Naive B cell (primary cell): Measurements from ENCODE around the gene PHACTR3. TPM values are rescaled to one million over a fixed set of nuclear protein-coding genes. Genes with fewer than 3 reads are reported as not detected.

Source experiments
- ATAC-seq, 2 donors: fragments of 150-1000 bp; cut with Tn5 transposase; 2 replicates each; pipeline ENCODE4 v1.10.0; 2021; ENCODE audit warnings: low read depth in 2 of 2, mild to moderate bottlenecking in 2 of 2, moderate library complexity in 2 of 2
- DNase-seq: peaks from one replicate; pipeline ENCODE4 v3.0.0; 2022
- H3K27ac Mint-ChIP-seq, 6 donors: one replicate each; pipeline ENCODE4 v1.8.0; 2020 to 2022; ENCODE audit warnings: mild to moderate bottlenecking in 6 of 6, mixed read lengths in 6 of 6, moderate library complexity in 5 of 6, inconsistent platforms in 2 of 6
- H3K27me3 Mint-ChIP-seq, 3 donors: one replicate each; pipeline ENCODE4 v1.8.0; 2021 to 2022; ENCODE audit warnings: mixed read lengths in 3 of 3, mild to moderate bottlenecking in 1 of 3
- H3K36me3 Mint-ChIP-seq, 2 donors: one replicate each; pipeline ENCODE4 v1.8.0; 2020 to 2022; ENCODE audit warnings: mixed read lengths in 2 of 2, inconsistent platforms in 1 of 2, mild to moderate bottlenecking in 1 of 2
- H3K4me1 Mint-ChIP-seq, 3 donors: one replicate each; pipeline ENCODE4 v1.8.0; 2020 to 2022; ENCODE audit warnings: mixed read lengths in 3 of 3, inconsistent platforms in 1 of 3, mild to moderate bottlenecking in 1 of 3, moderate library complexity in 1 of 3
- H3K4me3 Mint-ChIP-seq, 8 donors: one replicate each; pipeline ENCODE4 v1.8.0; 2020 to 2022; ENCODE audit warnings: mild to moderate bottlenecking in 8 of 8, mixed read lengths in 8 of 8, moderate library complexity in 8 of 8, inconsistent platforms in 2 of 8
- H3K9me3 Mint-ChIP-seq, 7 donors: one replicate each; pipeline ENCODE4 v1.8.0; 2020 to 2022; ENCODE audit warnings: mixed read lengths in 7 of 7, mild to moderate bottlenecking in 5 of 7, inconsistent platforms in 2 of 7, moderate library complexity in 1 of 7
- polyA plus RNA-seq, 6 donors: library from polyadenylated mRNA; unstranded; fragments of 300-500 nt; fragmentation: Illumina TruSeq; gene quantifications; one replicate each; pipeline ENCODE4 v1.2.3, GENCODE V29; 2021; ENCODE audit warnings: low read depth in 6 of 6

The PHACTR3 gene
- polyA plus RNA-seq, 6 donors from 2014 or later: not detected

DNA sequence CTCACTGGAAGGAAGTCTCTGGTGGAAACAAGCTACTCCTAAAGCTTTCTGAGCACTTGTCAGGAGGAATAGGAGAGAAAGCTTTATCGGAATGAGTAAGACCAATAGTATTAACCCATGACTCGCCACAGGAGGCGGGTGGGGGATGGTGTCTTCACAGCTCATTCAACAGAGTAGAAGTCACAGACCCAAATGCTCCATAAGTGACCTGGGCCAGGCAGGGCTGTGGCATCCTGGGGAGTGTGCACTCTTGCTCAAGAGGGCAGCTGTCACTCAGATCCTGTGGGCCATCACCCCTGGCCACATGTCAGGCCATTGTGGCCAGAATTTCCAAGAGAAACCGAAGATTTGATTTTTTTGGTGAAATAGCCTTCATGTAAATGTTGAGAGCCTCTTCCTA is 213.1 kb downstream of the PHACTR3 start:
- Mint-ChIP-seq H3K4me1 (no peaks in the 10 kb centered on the region), H3K36me3 (no peaks in the 10 kb centered on the region), H3K27me3 (peaks cover 4 to 24% (median 21%) of the 10 kb centered on the region in 3 donors), H3K9me3 (peaks cover 0 to 8% (median 0%) of the 10 kb centered on the region in 7 donors), H3K27ac (no peak overlapping the region), H3K4me3 (no peak overlapping the region)
- ATAC-seq (no peak), DNase-seq (no peak)

DNA sequence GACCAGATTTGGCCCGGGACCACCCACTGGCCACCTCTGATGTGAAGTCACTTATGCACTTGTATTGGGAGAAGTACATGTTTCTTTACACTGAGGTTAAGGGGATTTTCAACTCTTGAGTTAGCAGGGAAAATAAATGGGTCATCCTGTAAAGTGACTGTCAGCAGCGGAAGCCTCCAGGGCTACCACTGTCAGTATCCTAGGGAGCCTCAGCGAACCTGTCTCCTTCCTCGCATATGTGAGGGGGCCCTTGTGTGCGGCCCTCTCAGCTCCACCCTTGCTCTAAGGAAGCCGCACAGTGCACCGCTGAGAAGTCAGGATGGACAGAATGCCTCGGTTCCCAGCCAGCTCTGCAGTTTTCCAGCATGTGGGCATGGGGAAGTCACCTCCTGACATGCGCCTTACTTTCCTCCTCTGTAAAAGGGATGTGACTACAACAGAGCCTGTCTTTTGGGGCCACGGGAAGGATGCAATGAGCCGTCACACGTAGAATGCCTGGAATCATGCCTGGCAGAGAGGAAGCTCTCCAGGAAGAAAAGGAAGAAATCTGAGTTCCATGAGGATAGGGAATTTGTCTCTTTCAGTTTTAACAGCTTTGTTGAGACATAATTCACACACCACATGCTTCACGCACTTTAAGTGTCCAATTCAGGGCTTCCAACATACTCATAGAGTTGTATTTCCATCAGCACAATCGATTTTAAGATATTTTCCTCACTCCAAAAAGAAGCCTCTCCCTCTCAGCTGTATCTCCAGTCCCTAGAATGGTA is 213.7 kb downstream of the PHACTR3 start:
- DNase-seq (no peak), ATAC-seq (no peak)
- Mint-ChIP-seq H3K4me3 (no peak overlapping the region), H3K27ac (no peak overlapping the region), H3K9me3 (peaks cover 0 to 8% (median under 1%) of the 10 kb centered on the region in 7 donors), H3K4me1 (no peaks in the 10 kb centered on the region), H3K27me3 (peaks cover 4 to 24% (median 21%) of the 10 kb centered on the region in 3 donors), H3K36me3 (no peaks in the 10 kb centered on the region)

DNA sequence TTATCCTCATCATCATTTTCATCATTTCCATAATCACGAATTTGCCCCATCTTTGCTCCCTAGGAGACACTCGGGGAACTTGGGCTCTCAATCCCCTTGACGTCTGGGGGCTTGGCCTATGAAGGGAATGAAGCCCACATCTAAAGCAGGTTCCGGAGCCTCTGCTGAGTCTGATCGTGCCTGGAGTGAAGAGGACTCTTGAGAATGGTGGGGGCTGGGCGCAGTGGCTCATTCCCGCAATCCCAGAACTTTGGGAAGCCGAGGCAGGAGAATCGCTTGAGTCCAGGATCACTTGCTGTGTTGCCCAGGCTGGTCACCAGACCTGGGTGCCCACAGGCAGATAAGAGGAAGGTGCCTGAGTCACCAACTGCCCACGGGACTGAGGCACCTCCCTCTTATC is 214.6 kb downstream of the PHACTR3 start:
- Mint-ChIP-seq H3K36me3 (no peaks in the 10 kb centered on the region), H3K4me1 (no peaks in the 10 kb centered on the region), H3K27me3 (peaks cover 4 to 22% (median 21%) of the 10 kb centered on the region in 3 donors), H3K4me3 (no peak overlapping the region), H3K9me3 (peaks cover 0 to 8% (median 3%) of the 10 kb centered on the region in 7 donors), H3K27ac (no peak overlapping the region)
- ATAC-seq (no peak), DNase-seq (no peak)

DNA sequence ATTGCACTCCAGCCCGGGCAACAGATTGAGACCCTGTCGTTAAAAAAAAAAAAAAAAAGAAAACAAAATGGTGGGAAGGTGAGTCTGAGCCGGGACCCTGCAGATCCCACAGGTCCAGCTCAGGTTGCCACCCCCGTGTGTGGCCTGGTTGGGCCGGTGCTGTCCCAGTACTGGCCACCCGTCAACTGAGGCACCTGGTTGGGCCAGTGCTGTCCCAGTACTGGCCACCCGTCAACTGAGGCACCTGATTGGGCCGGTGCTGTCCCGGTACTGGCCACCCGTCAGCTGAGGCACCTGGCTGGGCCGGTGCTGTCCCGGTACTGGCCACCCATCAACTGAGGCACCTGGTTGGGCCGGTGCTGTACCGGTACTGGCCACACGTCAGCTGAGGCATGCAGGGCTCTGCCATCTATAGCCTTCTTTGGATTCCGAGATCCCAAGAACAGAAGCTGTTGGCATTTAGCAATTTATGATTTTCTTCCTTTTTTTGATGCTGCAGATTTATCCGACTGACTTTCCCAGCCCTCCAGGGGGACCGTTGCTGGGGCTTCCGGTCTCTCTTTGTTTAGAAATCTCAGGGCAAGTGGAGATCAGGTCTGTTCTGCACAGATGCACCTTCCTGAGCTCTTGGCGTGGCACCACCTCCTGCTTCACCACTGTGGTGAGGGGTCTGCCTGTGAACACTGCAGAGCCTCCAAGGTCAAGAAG is 215.3 kb downstream of the PHACTR3 start:
- Mint-ChIP-seq H3K27me3 (peaks cover 4 to 21% (median 19%) of the 10 kb centered on the region in 3 donors), H3K4me1 (no peaks in the 10 kb centered on the region), H3K36me3 (no peaks in the 10 kb centered on the region), H3K9me3 (peaks cover 0 to 8% (median 3%) of the 10 kb centered on the region in 7 donors), H3K27ac (no peak overlapping the region), H3K4me3 (no peak overlapping the region)
- DNase-seq: no peak
- no peak for ATAC-seq

DNA sequence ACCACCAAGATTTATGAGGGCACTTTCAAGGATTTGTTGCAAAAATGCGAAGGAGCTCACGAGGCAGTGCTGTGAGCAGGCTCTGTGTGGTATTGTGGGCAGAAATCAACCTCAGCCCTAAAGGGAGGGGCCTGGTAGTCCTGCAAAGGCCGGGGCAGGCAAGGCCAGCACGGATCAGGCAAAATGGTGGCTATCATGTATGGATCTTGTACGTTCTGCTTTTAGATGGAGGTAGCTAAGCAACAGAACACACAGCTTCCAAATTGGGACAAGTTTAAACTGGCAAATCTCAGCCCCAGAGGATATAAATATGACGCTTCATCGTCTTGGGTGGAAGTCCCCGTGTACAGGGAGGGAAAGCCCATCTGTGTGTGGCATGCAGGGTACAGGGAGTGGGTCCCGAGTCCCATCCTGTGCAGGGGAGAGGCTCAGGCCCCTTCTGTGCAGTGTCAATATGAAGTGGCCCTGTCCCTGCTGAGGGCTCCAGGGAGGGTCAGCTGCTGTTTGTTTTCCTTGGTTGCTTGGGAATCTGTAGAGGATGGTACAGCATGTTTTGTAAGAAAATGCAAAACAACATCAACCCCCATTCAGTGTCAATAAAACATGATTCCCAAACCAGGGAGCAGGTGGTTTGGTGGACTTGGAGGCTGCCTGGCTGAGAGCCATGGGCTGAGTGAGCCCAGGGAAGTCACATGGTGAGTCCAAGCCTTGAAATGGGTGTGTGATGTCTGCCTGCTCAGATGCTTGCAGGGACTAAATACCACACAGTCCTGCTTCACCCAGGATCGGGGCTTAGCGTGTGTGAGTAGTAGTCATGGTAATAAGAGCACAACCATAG is 216.1 kb downstream of the PHACTR3 start:
- ATAC-seq (no peak), DNase-seq (no peak)
- H3K27me3 Mint-ChIP-seq: peaks cover 4 to 22% (median 21%) of the 10 kb centered on the region in 3 donors
- H3K9me3 Mint-ChIP-seq: peaks cover 0 to 8% (median 3%) of the 10 kb centered on the region in 7 donors
- no peaks in the 10 kb centered on the region for H3K36me3 Mint-ChIP-seq
- no peak overlapping the region for H3K27ac Mint-ChIP-seq
- no peak overlapping the region for H3K4me3 Mint-ChIP-seq
- no peaks in the 10 kb centered on the region for H3K4me1 Mint-ChIP-seq

DNA sequence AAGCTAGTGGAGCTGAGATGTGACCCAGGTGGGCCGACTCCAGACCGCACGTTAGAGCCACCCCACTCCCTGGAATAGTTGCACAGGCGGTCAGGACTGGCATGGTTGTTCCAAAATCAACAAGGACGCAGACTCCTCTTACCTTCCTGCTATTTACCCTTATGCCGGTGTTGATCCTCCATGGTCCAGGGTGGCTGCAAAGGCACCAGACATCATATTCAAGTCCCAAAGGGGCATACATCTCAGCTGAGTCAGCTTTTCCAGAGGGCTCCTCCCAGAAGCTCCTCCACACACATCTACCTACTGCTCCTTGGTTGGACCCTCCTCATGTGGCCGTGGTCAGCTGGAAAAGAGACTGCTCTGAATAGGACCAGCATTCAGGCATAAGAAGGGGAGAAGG is 216.9 kb downstream of the PHACTR3 start:
- Mint-ChIP-seq H3K4me3 (no peak overlapping the region), H3K27me3 (peaks cover 4 to 27% (median 22%) of the 10 kb centered on the region in 3 donors), H3K9me3 (peaks cover 0 to 8% (median 3%) of the 10 kb centered on the region in 7 donors), H3K4me1 (no peaks in the 10 kb centered on the region), H3K36me3 (no peaks in the 10 kb centered on the region), H3K27ac (no peak overlapping the region)
- ATAC-seq (no peak), DNase-seq (no peak)

DNA sequence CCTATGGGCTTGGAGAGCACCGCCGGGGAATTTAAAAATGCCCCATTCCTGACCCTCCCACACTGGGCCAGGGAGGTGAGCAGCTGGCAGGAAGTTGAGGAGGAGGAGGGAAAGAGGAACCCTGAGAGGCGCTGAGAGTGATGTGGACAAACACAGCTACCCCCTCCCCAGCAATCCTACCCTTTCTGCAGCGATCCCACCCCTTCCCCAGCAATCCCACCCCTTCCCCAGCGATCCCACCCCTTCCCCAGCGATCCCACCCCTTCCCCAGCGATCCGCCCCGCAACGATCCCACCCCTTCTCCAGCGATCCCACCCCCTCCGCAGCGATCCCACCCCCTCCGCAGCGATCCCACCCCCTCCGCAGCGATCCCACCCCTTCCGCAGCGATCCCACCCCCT is 217.4 kb downstream of the PHACTR3 start:
- no peak for DNase-seq
- peaks cover 4 to 28% (median 27%) of the 10 kb centered on the region in 3 donors for H3K27me3 Mint-ChIP-seq
- no peaks in the 10 kb centered on the region for H3K4me1 Mint-ChIP-seq

DNA sequence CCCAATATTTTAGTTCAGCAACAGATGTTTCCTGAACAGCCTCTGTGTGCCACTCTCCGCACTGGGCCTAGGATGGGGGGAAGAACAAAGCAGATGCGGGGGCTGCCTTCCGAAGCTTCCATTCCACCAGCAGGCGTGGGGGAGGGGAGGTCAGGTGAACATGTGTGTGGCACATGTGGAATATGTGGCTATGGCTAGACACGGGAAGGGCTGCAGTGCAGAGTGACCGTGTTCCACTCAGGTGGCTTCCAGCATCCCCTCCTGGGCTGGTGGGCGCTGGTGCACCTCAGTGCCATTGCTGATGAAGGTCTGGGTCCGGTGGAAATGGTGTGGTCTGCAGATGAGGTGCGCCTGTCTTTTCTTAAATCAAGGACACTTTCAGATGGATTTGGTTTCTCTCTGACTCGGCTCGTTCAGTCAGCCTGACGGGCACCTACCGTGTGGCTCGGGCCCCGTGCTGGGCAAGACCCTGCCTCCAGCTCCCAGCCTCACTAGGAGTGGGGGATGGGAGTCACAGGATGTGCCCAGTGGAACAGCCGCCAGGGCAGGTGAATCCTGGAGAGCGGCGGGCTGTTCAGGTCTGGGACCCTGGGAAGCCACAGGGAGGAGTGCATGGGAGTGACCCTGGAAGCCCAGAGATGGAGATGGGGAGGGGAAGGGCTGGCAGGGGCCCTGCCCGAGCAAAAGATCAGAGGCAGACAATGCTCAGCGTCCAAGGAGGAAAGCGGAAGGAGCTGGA is 218.1 kb downstream of the PHACTR3 start:
- Mint-ChIP-seq H3K27ac (no peak overlapping the region), H3K4me1 (no peaks in the 10 kb centered on the region), H3K27me3 (peaks cover 4 to 30% (median 27%) of the 10 kb centered on the region in 3 donors), H3K4me3 (no peak overlapping the region), H3K36me3 (no peaks in the 10 kb centered on the region), H3K9me3 (peaks cover 0 to 8% (median 3%) of the 10 kb centered on the region in 7 donors)
- DNase-seq (no peak), ATAC-seq (no peak)

More for the DNA sequence above, 217.4 kb downstream of the PHACTR3 start:
- no peak for ATAC-seq
- H3K27ac Mint-ChIP-seq: no peak overlapping the region
- peaks cover 0 to 8% (median 3%) of the 10 kb centered on the region in 7 donors for H3K9me3 Mint-ChIP-seq
- no peaks in the 10 kb centered on the region for H3K36me3 Mint-ChIP-seq
- no peak overlapping the region for H3K4me3 Mint-ChIP-seq

DNA sequence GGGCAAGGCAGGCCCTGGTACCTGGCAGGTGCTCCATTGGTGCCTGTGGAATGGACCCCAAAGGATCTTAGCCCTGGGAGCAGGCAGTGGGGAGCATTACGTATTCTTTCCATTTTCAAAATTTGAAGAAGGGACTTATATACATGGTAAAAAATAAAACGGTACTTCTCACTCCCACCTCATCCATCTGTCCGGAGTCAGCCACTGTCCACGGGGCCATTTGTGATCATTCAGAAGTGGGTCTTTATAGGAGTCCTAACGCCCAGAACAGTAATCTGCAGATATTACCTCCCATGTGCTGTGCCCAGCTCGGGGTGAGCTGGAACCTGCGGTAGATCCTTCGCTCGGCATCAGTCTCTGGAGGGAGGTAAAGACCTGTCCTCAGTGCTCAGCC is 218.7 kb downstream of the PHACTR3 start:
- Mint-ChIP-seq H3K27me3 (peaks cover 4 to 30% (median 26%) of the 10 kb centered on the region in 3 donors), H3K4me3 (no peak overlapping the region), H3K9me3 (peaks cover 0 to 8% (median 3%) of the 10 kb centered on the region in 7 donors), H3K4me1 (no peaks in the 10 kb centered on the region), H3K36me3 (no peaks in the 10 kb centered on the region), H3K27ac (no peak overlapping the region)
- ATAC-seq (no peak), DNase-seq (no peak)

DNA sequence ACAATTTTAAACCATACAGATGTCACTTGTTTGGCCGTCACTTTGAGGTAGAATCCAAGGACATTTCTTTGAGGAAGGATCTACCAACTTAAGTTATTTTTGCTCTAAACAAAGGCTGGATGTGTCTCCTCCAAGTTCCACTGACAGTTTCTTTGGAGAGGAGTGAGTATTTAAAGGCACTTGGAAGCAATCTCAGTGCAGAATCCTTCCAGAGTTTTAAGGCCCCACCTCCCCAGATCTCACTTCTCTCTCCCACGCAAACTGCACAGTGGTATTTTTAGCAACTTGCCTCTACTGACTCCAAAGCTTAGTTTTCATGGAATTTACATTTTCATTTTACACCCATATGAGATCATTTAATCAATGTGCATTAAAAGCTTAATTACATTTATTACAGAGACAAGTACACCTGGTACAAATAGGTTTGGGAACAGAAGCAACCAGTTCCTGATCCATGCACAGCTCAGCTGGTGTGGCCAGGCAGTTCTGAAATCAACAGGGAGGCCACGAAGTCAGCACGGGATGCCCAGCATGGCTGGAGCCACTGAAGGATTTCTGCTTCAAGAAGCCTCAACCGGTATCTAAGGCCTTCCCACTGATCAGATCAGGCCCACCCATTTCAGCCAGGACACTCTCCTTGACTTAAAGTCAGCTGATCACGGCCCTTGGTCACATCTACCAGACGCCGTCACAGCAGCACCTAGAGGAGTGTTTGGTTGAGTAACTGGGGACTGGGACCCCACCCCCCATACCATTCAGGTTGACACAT is 219.3 kb downstream of the PHACTR3 start:
- peak overlapping the region in 1 of 6 donors; percentile 61 for H3K27ac Mint-ChIP-seq
- H3K36me3 Mint-ChIP-seq: no peaks in the 10 kb centered on the region
- H3K4me1 Mint-ChIP-seq: no peaks in the 10 kb centered on the region
- H3K4me3 Mint-ChIP-seq: no peak overlapping the region
- ATAC-seq (no peak), DNase-seq (no peak)
- H3K27me3 Mint-ChIP-seq: peaks cover 4 to 31% (median 23%) of the 10 kb centered on the region in 3 donors
- peaks cover 0 to 8% (median 3%) of the 10 kb centered on the region in 7 donors for H3K9me3 Mint-ChIP-seq

DNA sequence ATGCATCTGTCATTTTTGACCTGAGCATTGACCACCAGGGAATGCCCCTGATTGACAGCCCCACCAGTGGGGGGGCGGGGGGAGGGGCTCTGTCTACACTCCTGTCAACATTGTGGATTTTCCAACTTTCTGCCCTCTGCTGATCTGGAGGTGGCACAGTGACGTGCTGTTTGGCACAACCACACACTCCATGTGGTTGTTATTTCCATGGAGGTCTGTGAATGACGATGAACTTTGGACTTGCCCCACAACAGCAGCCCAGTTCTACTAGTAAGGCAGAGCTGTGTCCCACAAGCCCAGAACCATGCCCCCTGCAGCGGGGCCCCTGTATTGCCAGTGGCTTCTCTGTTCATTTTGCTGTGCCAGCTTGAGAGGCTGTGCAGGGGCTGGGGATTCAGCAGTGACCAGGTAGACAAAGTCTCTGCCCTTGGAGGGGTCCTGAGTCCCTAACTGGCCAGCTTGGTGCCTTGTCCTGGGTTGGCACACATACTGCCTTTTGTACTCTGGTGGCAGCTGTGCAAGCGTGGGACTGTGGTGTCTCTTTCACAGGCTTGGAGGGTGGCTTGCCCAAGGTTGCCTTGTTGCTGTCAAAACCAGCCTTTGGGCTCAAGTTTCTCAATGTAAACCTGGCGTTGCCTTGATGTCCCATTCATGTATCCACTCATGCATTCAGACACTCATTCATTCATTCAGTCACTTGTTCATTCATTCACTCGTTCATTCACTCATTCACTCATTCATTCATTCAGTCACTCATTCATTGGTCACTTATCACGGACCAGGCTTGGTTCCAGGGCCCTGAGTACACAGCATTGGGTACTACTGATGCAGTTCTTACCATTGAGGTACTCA is 220.6 kb downstream of the PHACTR3 start:
- H3K36me3 Mint-ChIP-seq: no peaks in the 10 kb centered on the region
- no peak for ATAC-seq

More for the DNA sequence above, 220.6 kb downstream of the PHACTR3 start:
- no peak for DNase-seq
- Mint-ChIP-seq H3K4me3 (no peak overlapping the region), H3K27me3 (peaks cover 4 to 34% (median 20%) of the 10 kb centered on the region in 3 donors), H3K4me1 (no peaks in the 10 kb centered on the region), H3K27ac (no peak overlapping the region), H3K9me3 (peaks cover 0 to 8% (median 4%) of the 10 kb centered on the region in 7 donors)
